ENCODE data around the gene LCTL.

The LCTL gene

GRCh38 chr15:66498501-66499386, 67.1 kb downstream of the LCTL start:
- no peak for DNase-seq

All from kidney glomerular epithelial cell (primary cell).